ENCODE data around the gene GNS. TPM values are rescaled to one million over a fixed set of nuclear protein-coding genes. Genes with fewer than 3 reads are reported as not detected.

The GNS gene
- total and polyA plus RNA-seq, 10 of the 15 experiments (the other 5 are each of a cell fraction or from before 2014, with no cell fraction given) = 4.1 to 33.8 (median 19.1) TPM

- RAD21 ChIA-PET (ENCODE audit: unreplicated experiment) = interaction anchor here (1.7 to 2.0 kb wide), 2 partner anchors 20 to 67 kb away, joined by 3 to 5 read pairs; no protein-coding TSS in a partner anchor
- in situ Hi-C loops (cut with MboI) = no loop called here
Observed at GRCh38 chr12:64678248-64678647, 81.0 kb downstream of the GNS start.

More at GRCh38 chr12:64678248-64678647, 81.0 kb downstream of the GNS start:
- CTCF ChIA-PET = interaction anchor here (0.7 to 7.7 kb wide), 6 partner anchors 18 to 189 kb away, joined by 3 to 48 read pairs (median 4); no protein-coding TSS in a partner anchor
- POLR2A ChIA-PET = interaction anchor here (1.2 kb wide), 1 partner anchor 10 kb away, joined by 3 read pairs; no protein-coding TSS in a partner anchor
- H3K79me2 ChIP-seq (ENCODE audit: control insufficient read depth, insufficient read depth, low read length) = peaks cover 84% of the 10 kb centered on the region
- SMC1A ChIA-PET (ENCODE audit: uncharacterized antibody, unreplicated experiment) = interaction anchor here (1.1 to 5.5 kb wide), 6 partner anchors 10 to 69 kb away, joined by 3 to 41 read pairs (median 6); no protein-coding TSS in a partner anchor
- ATAC-seq (peak; percentile 56), DNase-seq (ENCODE audit: low read depth, low spot score) (no peak), FAIRE-seq (no peak)
- 0 out of 4 replicates have a peak, but pooled peaks cover 0 to 3% of the 10 kb centered on the region in 2 experiments for H3K36me3 ChIP-seq (ENCODE audit: control insufficient read depth in 2 of 2, insufficient read depth in 2 of 2, low read length in 1 of 2)
- H2AFZ ChIP-seq (ENCODE audit: control insufficient read depth, low read depth, low read length) = no peak overlapping the region
- H3K9me3 ChIP-seq (replicated peaks; ENCODE audit: control insufficient read depth, insufficient read depth, low read length) = no peaks in the 10 kb centered on the region
- no peak overlapping the region for H3K9ac ChIP-seq (ENCODE audit: control insufficient read depth, insufficient read depth, low read length)
- no peaks in the 10 kb centered on the region for H3K27me3 ChIP-seq (replicated peaks in 1 of 2; ENCODE audit: control insufficient read depth in 2 of 2, insufficient read depth in 2 of 2, low read length in 1 of 2)
- H3K4me3 ChIP-seq = no peak overlapping the region
- no peaks in the 10 kb centered on the region; the same call in 1 of the 2 replicates for H4K20me1 ChIP-seq (ENCODE audit: control insufficient read depth, insufficient read depth)
- intact Hi-C loops (cut with micrococcal nuclease; ENCODE audit: unreplicated experiment) = no loop called here
- TF ChIP-seq, protein P1, sequence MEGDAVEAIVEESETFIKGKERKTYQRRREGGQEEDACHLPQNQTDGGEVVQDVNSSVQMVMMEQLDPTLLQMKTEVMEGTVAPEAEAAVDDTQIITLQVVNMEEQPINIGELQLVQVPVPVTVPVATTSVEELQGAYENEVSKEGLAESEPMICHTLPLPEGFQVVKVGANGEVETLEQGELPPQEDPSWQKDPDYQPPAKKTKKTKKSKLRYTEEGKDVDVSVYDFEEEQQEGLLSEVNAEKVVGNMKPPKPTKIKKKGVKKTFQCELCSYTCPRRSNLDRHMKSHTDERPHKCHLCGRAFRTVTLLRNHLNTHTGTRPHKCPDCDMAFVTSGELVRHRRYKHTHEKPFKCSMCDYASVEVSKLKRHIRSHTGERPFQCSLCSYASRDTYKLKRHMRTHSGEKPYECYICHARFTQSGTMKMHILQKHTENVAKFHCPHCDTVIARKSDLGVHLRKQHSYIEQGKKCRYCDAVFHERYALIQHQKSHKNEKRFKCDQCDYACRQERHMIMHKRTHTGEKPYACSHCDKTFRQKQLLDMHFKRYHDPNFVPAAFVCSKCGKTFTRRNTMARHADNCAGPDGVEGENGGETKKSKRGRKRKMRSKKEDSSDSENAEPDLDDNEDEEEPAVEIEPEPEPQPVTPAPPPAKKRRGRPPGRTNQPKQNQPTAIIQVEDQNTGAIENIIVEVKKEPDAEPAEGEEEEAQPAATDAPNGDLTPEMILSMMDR (IDR thresholded peaks at IDR 0.05 in 2 of 3, conservative IDR thresholded peaks at IDR 0.05 in 1 of 3; ENCODE audit: control insufficient read depth in 2 of 3, extremely low read depth in 1 of 3, insufficient read depth in 1 of 3, low read depth in 3 of 3, low read length in 3 of 3) = peak in 2 of 3 experiments; percentile 3 to 23; a peak in 1 of 6 replicates
- peak; percentile 32; the same call in 1 of the 2 replicates for TF ChIP-seq RAD21 (IDR thresholded peaks at IDR 0.05; ENCODE audit: insufficient read depth, low read depth, low read length)
- TF ChIP-seq MXI1 (IDR thresholded peaks at IDR 0.05; ENCODE audit: low read depth, low read length) = no peak
- no TSS peak for BruUV-seq (replicated peaks)
- H3K4me1 ChIP-seq (ENCODE audit: control insufficient read depth, insufficient read depth, low read length) = peaks cover 62% of the 10 kb centered on the region
- 94% methylated on average over 1 of the region's 2 CpGs for WGBS (ENCODE audit: insufficient coverage, insufficient replicate concordance, low lambda C conversion rate, missing lambda C conversion rate)
- H3K27ac ChIP-seq (ENCODE audit: control insufficient read depth, insufficient read depth) = no peak overlapping the region
- no peak overlapping the region for H3K4me2 ChIP-seq (ENCODE audit: control insufficient read depth, insufficient read depth)

Data from GM12878 (cell line).